GM18858 (cell line): Measurements from ENCODE around the gene MAGEA8.
"Not testable (repeated sequence)": the region's sequence is repeated elsewhere in the genome, so short reads cannot be mapped to it uniquely, and the experiment has no call there.

Source experiments
- ATAC-seq: cut with Tn5 transposase; IDR thresholded peaks from one replicate; pipeline ENCODE4 v1.9.1; 2021; ENCODE audit not compliant: unreplicated experiment

Gene MAGEA8, protein sequence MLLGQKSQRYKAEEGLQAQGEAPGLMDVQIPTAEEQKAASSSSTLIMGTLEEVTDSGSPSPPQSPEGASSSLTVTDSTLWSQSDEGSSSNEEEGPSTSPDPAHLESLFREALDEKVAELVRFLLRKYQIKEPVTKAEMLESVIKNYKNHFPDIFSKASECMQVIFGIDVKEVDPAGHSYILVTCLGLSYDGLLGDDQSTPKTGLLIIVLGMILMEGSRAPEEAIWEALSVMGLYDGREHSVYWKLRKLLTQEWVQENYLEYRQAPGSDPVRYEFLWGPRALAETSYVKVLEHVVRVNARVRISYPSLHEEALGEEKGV

DNA sequence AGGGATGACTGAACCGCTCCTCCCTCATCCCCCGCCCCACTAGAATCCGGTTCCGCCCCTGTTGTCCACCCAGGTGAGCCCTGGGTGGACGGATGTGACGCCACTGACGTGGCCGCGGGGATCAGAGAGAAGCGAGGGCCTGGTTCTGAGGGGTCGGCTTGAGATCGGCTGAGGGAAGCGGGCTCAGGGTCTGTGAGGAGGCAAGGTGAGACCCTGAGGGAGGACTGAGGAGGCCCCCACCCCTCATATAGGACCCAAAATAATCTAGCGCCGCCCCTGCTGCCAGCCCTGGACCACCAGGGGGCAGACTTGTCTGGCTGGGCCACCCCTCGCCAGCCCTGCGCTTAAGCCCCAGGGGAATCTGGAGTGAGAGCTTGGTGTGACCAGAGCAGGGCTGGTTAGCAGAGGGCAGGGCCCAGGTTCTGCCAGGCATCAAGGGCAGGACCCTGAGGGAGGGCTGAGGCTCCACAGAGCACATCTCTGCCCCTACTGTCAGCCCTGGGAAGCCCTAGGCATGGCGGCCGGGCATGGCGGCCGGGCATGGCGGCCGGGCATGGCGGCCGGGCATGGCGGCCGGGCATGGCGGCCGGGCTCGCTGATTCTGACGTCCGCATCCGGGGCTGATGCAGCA is at the start of gene MAGEA8:
MAGEA8 (plus strand) TSS at position 103 of the 631 bp plus-strand sequence. CDS start 3,090 bp downstream, outside the sequence.
- no peak for ATAC-seq

DNA sequence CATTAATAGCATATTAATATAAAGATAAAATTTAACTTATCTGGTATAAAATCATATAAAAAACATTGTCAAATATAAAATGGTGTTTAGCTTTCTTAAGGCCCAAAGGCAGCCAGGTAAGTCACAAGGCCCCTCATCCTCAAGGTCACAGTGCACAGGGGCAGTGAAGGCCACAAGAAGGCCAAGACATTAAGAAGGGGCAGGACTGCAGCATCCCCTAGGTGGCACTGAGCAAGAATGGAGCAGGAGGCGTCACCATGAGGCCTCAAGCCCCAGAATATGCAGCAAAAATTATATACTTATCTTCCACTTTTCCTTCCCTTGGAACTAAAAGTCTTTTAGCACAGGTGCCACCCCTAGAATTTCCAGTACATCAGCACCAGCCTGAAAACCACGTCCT is 49.5 kb upstream of the MAGEA8 start:
- ATAC-seq = no peak

DNA sequence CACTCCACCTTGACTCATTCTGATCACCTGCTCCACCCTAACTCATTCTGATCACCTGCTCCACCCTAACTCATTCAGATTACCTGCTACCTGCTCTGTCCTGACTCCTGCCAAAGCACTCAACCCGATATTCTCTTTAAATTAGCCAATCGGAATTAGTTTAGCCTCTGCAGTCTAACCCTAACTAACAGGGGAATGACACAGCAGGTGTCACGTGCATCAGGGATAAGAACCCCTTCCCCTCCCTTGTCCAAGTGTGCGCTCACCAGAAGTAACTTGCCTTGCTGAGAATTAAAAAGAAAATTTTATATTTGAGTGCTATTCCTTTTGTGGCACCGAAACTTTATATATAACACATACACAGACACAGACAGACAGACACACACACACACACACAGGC is 44.3 kb upstream of the MAGEA8 start:
- not testable (repeated sequence) for ATAC-seq

DNA sequence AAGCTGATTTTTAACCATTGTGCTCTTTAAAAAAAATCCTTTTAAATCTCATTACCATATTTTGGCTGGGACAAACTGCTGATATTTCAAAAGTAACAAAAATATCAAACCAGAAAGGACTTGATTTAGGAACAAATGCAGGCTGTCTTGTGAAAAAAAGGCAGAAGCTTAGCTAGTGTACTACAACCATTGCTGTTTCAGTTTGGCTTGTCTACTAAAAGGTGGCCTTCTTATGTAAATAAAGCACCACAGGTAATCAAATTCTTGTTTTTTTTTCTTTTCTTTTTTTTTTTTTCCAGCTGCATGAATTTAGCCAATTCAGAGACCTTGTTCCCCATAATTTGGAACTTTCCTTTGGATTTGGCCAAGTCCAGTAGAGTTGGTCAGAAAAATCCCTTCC is 43.8 kb upstream of the MAGEA8 start:
- ATAC-seq = no peak

DNA sequence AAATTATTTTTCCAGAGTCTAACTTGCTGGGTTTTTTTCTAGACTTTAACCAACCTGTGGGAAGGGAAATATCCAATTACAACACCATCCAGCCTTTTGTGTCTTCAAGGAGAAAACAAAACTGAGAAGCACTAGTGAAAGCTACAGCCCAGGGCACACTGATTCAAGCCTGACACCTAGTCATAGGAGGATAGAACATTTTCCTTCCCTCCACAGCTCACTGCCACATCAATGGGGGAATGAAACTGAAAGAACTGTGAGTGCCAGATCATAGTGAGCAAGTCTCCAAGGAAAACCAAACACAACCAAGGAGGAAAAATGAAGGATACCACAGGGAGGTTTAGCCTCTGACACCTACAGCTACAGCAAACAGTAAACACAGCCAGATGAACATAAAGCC is 43.3 kb upstream of the MAGEA8 start:
- ATAC-seq = peak; percentile 68

DNA sequence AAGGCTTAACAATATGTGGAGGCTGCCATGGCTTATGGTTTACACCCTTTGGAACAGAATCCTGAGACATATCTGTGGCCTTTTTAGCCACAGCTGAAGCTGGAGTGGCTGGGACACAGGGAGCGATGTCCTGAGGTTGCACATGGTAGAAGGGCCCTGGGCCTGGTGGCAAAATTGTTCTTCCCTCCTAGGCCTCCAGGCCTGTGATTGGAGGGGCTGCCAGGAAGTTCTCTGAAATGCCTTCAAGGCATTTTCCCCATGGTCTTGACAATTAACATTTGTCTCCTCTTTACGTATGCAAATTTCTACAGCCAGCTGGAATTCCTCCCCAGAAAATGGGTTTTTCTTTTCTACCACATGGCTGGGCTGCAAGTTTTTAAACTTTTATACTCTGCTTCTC is 39.1 kb upstream of the MAGEA8 start:
- ATAC-seq = no peak

DNA sequence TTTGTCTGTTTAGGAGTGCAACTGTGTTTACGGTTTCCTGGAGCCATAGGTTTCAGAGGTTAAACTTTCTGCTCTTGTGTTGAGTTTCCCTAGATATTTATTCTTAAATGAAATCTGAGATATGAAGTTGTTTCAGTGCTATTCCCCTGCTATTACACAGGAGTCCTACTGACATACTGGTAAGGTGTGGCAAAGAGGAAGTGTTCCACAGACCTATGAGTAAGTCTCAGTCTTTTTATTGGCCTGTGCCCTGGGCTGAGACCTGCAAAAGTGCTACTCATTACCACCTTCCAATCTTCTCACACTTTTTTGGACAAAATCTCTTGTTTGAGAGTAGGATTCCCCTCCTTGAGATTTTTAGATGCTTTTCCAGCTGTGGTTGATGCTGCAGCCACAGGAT is 35.6 kb upstream of the MAGEA8 start:
- no peak for ATAC-seq

DNA sequence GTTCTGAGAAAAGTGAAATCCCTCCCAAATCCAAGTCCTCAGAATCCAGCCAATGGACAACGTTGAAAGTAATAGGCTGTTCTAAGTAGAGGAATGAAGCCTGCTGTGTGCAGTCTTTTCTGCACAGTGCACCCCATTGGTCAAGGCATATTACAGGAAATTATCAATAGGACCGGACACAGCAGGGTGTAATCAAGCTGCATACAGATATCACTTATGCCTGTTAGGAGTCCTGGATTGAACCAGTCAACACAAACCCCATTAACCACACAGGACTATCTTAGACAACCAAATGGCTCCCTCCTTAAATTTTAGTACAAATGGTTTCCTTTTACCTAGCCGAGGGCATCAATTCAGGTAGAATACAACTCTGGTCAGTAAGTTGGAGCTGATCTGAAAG is 34.2 kb upstream of the MAGEA8 start:
- no peak for ATAC-seq

DNA sequence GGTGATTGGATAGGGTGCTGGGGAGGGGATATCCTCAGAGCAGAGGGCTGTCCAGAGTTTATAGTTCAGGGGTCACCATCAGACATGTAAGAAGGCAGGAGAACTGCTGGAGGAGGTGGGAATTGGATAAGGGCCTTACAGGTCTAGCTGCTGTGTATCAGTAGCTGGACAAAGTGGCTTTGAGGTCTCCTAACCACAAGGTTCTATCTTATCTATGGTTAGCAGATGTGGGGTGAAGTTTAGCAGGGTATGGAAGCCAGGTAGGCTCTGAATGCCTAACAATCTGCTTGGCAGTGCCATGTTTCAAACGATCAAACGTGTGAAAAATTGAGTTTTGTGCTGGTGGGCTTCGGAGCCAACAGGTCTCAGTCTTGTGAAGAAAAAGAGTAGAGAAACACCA is 32.1 kb upstream of the MAGEA8 start:
- ATAC-seq = no peak

DNA sequence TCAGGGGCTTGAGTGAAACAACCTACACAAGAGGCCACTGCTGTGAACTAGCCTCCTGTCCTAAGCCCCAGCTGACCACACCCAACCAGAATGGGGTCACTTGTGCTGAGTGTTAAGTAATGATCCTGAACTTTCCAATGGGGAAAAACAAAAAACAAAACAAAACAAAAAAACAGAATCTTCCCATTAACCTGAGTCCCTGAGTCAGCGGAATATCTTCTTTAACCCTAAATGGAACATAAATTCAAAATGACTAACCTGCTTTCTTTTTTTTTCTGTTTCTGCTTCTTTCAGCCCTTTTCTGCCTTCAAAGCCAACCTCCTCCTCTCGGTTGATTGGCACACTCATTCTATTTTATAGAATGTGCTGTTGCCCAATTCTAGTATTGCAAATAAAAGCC is 31.2 kb upstream of the MAGEA8 start:
- no peak for ATAC-seq

DNA sequence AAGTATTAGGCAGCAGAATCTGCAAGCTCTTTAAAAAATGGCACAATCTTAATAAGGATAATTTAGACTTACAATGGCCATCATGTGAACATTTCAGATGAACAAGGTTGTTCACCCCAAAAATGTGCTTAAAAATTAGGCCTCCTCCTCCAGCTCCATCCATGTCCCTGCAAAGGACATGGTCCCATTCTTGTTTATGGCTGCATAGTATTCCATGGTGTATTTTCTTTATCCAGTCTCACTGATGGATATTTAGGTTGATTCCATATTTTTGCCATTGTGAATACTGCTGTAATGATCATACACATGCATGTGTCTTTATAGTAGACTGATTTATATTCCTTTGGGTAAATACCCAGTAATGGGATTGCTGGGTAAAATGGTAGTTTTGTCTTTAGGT is 29.1 kb upstream of the MAGEA8 start:
- no peak for ATAC-seq

DNA sequence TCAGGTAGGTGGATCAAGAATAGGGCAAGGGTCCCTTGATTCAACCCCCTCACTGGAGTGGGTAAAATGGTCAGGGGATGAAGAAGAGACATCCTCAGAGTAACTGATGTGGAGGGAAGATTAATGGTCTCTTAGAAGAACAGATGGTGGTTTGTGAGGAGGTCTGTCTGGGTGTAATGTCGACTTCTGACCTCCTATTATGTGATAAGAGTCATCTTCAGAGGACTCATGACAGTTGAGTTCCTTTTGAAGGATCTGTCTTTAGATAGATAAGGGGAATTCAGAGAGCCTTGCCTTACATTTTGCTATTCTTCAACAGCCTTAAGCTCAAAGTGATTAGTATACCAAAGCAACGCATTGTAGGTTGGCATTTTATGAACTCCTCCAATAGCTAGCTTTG is 27.1 kb upstream of the MAGEA8 start:
- no peak for ATAC-seq

DNA sequence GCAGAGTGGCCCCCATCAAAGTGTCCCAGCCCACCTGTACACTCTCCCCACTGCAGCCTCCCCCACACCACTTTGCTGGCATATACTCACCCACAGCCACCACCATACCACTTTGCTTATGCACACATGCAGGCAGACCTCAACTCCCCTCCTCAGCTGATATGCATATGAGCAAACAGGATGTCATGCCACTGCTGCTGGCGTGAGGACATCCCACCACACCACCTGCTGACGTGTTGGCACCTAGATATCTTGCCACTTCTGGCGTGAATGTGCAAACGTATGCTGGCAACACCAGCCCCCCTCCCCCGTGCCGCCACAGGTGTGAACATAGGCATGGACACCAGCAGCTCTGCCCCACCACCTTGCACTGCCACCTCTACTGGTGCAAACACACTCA is 22.4 kb upstream of the MAGEA8 start:
- no peak for ATAC-seq

DNA sequence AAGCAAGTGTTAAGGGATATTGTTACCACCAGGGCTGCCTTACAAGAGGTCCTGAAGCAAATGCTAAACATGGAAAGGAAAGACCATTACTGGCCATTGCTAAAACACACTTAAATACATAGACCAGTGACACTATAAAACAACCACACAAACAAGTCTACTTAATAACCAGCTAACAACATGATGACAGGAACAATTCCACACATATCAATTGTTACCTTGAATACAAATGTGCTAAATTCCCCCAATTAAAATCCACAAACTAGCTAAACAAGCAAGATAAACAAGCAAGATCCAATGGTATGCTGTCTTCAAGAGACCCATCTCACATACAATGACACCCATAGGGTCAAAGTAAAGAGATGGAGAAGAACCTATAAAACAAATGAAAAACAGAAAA is 20.5 kb upstream of the MAGEA8 start:
- ATAC-seq = no peak

DNA sequence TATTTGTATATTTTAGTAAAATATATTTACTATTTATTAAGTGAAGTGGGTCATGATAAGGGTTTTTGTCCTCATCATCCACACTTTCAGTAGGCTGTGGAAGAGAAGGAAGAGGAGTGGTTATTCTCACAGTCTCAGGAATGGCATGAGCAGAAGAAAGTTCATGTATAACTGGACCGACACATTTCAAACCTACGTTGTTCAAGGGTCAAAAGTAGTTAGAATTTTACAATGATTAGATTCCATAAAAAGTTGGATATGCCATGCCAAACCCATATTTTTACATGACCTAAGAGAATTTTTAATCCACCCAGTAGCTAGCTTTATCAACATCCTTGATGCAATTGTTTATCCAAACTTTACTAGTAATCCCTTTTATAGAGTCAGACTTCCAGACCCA is 15.6 kb upstream of the MAGEA8 start:
- no peak for ATAC-seq

DNA sequence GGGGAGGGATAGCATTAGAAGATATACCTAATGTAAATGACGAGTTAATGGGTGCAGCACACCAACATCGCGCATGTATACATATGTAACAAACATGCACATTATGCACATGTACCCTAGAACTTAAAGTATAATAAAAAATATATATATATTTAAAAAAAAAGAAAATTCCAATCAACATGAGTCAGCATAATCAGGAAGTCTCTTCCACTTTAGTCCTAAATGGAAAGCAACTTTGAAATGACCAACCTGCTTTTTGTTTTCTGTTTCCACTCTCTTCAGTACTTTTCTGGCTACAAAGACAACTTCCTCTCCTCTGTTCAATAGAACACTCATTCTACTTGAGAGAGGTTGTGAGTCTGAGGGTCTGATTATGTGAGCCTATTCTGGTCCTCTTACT is 13.5 kb upstream of the MAGEA8 start:
- ATAC-seq = no peak

DNA sequence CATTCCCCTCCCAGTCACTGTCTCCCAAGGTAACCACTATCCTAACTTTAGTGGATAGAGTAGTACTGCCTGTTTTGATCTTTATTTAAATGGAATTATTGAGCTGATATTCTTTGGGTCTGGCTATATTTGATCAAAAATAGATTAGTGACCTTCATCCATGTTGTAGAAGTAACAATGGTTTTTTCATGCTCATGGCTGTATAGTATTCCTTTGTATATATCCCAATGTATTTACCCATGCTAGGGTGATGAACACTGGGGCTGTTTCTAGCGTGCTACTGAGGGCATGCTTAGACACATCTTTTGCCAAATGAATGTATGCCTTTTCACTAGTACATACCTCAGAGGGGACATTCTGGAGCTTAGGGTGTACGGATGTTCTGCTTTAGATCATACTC is 10.1 kb upstream of the MAGEA8 start:
- no peak for ATAC-seq

DNA sequence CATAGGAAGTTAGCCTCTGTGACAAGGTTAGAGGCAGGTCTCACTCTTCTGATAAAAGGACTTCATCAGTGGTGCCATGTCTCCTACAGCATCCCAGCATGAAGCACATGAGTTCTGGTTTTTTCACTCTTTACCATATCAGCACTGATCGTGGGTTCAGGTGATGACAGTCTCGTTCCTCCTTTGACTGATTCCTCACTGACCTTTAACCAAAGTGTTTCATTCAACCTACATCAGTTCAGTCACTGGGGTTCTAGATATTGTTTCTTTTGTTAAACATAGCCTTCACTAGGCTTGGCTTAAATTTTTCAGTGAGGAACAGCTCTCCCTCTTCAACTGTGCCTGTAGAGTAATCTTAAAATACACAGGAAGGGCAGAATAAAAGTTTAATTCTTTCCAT is 9.6 kb upstream of the MAGEA8 start:
- no peak for ATAC-seq

DNA sequence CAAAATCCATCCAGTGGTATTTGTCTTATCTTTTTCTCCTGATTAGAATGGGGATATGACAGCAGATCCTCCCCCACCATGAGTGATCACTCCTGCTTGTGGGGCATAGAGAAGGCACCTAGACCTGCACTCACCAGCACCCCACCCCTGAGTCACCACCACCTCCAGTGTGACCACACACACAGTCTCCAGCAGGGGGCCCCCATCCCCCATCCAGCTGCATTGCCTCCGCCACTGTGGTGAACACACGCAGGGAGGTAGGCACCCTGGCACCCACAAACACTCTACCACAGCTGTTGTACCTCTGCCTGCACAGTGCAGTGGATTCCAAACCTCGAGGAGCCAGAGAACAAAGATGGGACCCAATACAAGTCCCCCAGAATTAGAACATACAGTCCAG is 9.0 kb upstream of the MAGEA8 start:
- ATAC-seq = peak; percentile 94

DNA sequence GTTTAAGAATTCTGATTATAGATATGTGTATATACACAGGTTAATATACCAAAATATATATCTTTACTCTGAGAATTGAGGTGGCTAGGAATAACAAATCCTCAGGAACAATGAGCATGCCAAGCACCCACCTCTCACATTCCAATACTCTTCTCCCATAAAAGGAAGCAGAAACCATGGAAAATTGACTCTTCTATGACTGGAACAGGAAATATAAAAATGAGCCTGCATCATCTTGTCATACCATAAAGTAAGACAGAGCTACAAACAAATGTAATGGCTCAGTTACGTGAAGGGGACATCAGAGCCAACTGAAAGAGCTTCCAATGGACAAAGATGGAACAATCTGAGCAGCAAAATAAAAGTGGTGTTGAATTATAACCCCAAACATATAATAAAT is 3.8 kb upstream of the MAGEA8 start:
- no peak for ATAC-seq

DNA sequence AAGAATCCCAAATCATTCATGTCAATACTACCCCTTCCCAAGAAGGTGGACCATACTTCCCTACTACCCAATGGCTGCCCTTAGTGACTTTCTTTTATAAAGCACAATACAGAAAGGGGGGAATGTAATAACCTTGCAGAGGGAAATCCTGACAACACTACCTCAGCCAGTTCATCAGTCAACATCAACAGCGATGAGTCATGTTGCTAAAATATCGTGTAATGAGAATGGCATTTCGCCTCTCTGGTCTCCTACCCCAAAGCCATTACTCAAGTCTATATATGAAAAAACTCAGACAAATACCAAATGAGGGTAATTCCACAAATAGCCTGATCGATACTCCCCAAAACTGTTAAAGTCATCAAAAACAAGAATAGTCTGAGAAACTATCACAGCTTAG is 3.3 kb upstream of the MAGEA8 start:
- ATAC-seq = no peak

DNA sequence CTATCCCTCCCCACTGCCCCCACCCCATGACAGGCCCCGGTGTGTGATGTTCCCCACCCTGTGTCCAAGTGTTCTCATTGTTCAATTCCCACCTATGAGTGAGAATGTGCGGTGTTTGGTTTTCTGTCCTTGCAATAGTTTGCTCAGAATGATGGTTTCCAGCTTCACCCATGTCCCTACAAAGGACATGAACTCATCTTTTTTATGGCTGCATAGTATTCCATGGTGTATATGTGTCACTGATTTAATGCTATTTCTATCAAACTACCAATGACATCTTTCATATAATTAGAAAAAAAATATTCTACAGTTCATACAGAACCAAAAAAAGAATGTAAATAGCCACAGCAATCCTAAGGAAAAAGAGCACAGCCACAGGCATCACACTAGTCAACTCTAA is 9.8 kb downstream of the MAGEA8 start:
- ATAC-seq = not testable (repeated sequence)

DNA sequence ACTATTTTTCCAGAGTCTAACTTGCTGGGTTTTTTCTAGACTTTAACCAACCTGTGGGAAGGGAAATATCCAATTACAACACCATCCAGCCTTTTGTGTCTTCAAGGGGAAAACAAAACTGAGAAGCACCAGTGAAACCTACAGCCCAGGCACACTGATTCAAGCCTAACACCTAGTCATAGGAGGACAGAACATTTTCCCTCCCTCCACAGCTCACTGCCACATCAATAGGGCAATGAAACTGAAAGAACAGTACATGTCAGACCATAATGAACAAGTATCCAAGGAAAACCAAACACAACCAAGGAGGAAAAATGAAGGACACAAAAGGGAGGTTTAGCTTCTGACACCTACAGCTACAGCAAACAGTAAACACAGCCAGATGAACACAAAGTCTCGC is 17.6 kb downstream of the MAGEA8 start:
- no peak for ATAC-seq
